ENCODE measurements around the gene OLFML3. TPM values are rescaled to one million over a fixed set of nuclear protein-coding genes. Genes with fewer than 3 reads are reported as not detected.
A peak's percentile ranks its signal among the peaks of the same experiment; 100 is the strongest.

Gene OLFML3
- total RNA-seq, 2 donors from 2014 or later = 6.1 to 17.4 TPM

DNA sequence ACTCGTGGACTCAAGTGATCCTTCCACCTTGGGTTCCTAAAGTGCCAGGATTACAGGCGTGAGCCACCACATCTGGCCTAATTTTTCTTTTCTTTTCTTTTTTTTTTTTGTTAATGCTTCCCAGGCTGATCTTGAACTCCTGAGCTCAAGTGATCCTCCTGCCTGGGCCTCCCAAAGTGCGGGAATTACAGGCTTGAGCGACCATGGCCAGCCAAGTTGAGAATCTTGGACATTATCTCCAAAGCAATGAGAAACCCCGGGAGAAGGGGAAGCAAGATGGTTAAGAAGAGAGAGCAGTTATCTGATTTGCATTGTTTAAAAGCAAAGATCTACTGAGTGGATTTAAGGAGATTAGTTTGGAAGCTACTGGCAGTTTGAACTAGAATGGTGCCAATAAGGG lies 41.1 kb upstream of the OLFML3 start:
- Histone ChIP-seq H3K27me3 (no peaks in the 10 kb centered on the region), H3K9me3 (no peaks in the 10 kb centered on the region), H3K4me1 (peaks cover 7% of the 10 kb centered on the region), H3K27ac (no peak overlapping the region), H3K36me3 (no peaks in the 10 kb centered on the region), H3K9ac (ENCODE audit: low read depth in 2 of 2, low read length in 2 of 2) (no peak overlapping the region), H3K4me3 (no peak overlapping the region)
- TF ChIP-seq, protein P1, sequence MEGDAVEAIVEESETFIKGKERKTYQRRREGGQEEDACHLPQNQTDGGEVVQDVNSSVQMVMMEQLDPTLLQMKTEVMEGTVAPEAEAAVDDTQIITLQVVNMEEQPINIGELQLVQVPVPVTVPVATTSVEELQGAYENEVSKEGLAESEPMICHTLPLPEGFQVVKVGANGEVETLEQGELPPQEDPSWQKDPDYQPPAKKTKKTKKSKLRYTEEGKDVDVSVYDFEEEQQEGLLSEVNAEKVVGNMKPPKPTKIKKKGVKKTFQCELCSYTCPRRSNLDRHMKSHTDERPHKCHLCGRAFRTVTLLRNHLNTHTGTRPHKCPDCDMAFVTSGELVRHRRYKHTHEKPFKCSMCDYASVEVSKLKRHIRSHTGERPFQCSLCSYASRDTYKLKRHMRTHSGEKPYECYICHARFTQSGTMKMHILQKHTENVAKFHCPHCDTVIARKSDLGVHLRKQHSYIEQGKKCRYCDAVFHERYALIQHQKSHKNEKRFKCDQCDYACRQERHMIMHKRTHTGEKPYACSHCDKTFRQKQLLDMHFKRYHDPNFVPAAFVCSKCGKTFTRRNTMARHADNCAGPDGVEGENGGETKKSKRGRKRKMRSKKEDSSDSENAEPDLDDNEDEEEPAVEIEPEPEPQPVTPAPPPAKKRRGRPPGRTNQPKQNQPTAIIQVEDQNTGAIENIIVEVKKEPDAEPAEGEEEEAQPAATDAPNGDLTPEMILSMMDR (IDR thresholded peaks at IDR 0.05) = no peak
- no peak for DNase-seq
- intact Hi-C loops (cut with DNase I) = no loop called here

DNA sequence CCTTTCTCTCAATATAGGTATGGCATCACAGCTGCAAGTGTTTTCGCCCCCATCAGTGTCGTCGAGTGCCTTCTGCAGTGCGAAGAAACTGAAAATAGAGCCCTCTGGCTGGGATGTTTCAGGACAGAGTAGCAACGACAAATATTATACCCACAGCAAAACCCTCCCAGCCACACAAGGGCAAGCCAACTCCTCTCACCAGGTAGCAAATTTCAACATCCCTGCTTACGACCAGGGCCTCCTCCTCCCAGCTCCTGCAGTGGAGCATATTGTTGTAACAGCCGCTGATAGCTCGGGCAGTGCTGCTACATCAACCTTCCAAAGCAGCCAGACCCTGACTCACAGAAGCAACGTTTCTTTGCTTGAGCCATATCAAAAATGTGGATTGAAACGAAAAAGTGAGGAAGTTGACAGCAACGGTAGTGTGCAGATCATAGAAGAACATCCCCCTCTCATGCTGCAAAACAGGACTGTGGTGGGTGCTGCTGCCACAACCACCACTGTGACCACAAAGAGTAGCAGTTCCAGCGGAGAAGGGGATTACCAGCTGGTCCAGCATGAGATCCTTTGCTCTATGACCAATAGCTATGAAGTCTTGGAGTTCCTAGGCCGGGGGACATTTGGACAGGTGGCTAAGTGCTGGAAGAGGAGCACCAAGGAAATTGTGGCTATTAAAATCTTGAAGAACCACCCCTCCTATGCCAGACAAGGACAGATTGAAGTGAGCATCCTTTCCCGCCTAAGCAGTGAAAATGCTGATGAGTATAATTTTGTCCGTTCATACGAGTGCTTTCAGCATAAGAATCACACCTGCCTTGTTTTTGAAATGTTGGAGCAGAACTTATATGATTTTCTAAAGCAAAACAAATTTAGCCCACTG lies 38.7 kb upstream of the OLFML3 start:
- Histone ChIP-seq H3K27me3 (no peaks in the 10 kb centered on the region), H3K4me3 (no peak overlapping the region), H3K4me1 (peaks cover 4% of the 10 kb centered on the region), H3K27ac (no peak overlapping the region), H3K36me3 (no peaks in the 10 kb centered on the region), H3K9me3 (no peaks in the 10 kb centered on the region), H3K9ac (ENCODE audit: low read depth in 2 of 2, low read length in 2 of 2) (peak overlapping the region in 1 of 2 donors; percentile 8)
- TF ChIP-seq, protein P1 (IDR thresholded peaks at IDR 0.05) = no peak
- DNase-seq = no peak
- intact Hi-C loops (cut with DNase I) = no loop called here

DNA sequence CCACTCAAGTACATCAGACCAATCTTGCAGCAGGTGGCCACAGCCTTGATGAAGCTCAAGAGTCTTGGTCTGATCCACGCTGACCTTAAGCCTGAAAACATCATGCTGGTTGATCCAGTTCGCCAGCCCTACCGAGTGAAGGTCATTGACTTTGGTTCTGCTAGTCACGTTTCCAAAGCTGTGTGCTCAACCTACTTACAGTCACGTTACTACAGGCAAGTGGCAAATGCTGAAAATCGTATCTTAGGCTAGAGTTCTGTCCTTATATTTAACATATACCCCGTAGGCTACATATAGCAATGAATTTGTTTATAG lies 38.1 kb upstream of the OLFML3 start:
- Histone ChIP-seq H3K9me3 (no peaks in the 10 kb centered on the region), H3K9ac (ENCODE audit: low read depth in 2 of 2, low read length in 2 of 2) (no peak overlapping the region), H3K36me3 (no peaks in the 10 kb centered on the region), H3K4me3 (no peak overlapping the region), H3K4me1 (no peaks in the 10 kb centered on the region), H3K27me3 (no peaks in the 10 kb centered on the region), H3K27ac (no peak overlapping the region)
- intact Hi-C loops (cut with DNase I) = no loop called here
- TF ChIP-seq, protein P1 (IDR thresholded peaks at IDR 0.05) = no peak
- DNase-seq = no peak

DNA sequence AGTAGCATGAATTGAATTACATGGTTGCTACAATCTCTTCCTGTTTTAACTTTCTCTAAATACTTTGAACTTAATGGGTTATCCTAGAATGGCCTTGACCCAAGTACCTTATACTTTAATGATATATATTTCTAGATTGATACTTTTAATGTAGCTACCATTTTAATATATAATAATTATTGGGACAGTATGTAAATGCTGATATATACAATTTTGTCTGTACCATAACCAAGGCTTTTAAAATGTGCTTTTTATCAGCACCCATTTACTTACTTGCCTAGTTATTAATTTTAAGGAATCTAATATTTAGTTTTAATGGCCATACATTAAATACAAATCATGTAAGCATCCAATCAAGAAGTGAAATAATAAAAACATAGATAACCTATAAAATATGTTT lies 36.7 kb upstream of the OLFML3 start:
- H3K9me3 ChIP-seq = no peaks in the 10 kb centered on the region
- no peaks in the 10 kb centered on the region for H3K36me3 ChIP-seq
- no peak for DNase-seq
- H3K27me3 ChIP-seq = no peaks in the 10 kb centered on the region
- H3K4me1 ChIP-seq = no peaks in the 10 kb centered on the region
- no peak overlapping the region for H3K27ac ChIP-seq
- TF ChIP-seq, protein P1 (IDR thresholded peaks at IDR 0.05) = no peak
- intact Hi-C loops (cut with DNase I) = no loop called here
- no peak overlapping the region for H3K4me3 ChIP-seq
- H3K9ac ChIP-seq (ENCODE audit: low read depth in 2 of 2, low read length in 2 of 2) = no peak overlapping the region

DNA sequence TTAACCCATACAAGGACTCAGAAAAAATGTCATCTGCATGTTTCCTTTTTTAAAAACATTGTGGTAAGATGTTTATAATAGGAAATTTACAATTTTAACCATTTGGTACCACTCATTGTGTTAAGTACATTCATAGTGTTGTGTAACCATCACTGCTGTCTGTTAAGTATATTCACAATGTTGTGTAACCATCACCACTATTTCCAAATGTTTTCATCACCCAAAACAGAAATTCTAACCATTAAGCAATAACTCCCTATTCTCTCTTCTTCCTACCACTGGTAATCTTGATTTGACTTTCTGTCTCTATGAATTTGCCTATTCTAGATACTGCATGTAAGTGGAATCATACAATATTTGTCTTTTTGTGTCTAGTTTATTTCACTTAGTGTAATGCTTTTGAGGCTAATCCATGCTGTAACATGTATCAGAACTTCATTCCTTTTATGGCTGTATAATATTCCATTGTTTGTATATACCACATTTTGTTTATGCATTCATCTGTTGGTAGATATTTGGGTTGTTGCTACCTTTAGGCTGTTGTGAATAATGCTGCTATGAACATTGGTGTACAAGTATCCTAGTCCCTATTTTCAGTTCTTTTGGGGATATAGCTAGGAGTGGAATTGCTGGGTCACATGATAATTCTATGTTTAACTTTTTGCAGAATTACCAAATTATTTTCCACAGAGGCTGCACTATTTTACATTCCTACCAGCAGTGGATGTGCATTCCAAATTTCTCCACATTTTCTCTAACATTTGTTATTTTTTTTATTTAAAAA lies 36.1 kb upstream of the OLFML3 start:
- Histone ChIP-seq H3K4me3 (no peak overlapping the region), H3K9me3 (no peaks in the 10 kb centered on the region), H3K9ac (ENCODE audit: low read depth in 2 of 2, low read length in 2 of 2) (no peak overlapping the region), H3K4me1 (no peaks in the 10 kb centered on the region), H3K27me3 (no peaks in the 10 kb centered on the region), H3K36me3 (no peaks in the 10 kb centered on the region), H3K27ac (no peak overlapping the region)
- DNase-seq = no peak
- intact Hi-C loops (cut with DNase I) = no loop called here
- TF ChIP-seq, protein P1 (IDR thresholded peaks at IDR 0.05) = no peak
